KBM-7 (cell line): Measurements from ENCODE around the gene GRN.
"Not testable (repeated sequence)": the region's sequence is repeated elsewhere in the genome, so short reads cannot be mapped to it uniquely, and the experiment has no call there.

ENCODE experiments used
- DNase-seq: peaks from one replicate; pipeline ENCODE4 v3.0.0-alpha.2; 2015
- in situ Hi-C: fragments of 300-500 bp; cut with MboI; formaldehyde crosslinking; loops from 2 replicates; pipeline ENCODE4 v1.14.3; 2020; ENCODE audit warnings: low sequenced_read_pairs, low pct_unique_long_range_greater_than_20kb, mixed read lengths

GRN gene

DNA sequence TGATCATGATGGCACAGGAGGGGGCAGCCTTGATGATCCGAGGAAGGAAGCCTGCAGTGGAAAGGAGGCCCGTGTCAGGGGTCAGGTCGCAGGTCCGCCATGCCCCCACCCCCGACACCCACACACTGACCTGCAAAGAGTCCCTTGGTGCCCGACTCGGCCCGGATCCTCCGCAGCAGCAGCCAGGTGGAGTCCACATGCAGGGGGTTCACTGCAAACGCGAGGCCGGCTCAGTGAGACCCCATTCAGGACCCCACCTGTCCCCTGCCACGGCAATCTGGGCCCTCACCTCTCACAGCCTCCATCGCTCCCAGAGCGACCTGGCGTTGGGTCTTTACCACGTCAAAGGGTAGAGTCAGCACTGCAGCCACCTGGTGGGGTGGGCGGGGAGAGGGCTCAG is 25.0 kb upstream of the GRN start:
- in situ Hi-C loops, result loop anchor here (10.0 kb wide), 1 partner anchor 105 kb away; the partner anchor contains the start of gene UBTF

GRCh38 chr17:44321246-44322120 is 23.6 kb upstream of the GRN start:
- in situ Hi-C loops, result loop anchor here (10.0 kb wide), 1 partner anchor 107 kb away; the partner anchor contains the start of gene UBTF

More for the DNA sequence above, 25.0 kb upstream of the GRN start:
- no peak for DNase-seq

GRCh38 chr17:44322236-44322895 is 22.7 kb upstream of the GRN start:
- DNase-seq, result no peak
- in situ Hi-C loops, result loop anchor here (10.0 kb wide), 1 partner anchor 108 kb away; the partner anchor contains the start of gene UBTF

More at GRCh38 chr17:44321246-44322120, 23.6 kb upstream of the GRN start:
- no peak for DNase-seq

DNA sequence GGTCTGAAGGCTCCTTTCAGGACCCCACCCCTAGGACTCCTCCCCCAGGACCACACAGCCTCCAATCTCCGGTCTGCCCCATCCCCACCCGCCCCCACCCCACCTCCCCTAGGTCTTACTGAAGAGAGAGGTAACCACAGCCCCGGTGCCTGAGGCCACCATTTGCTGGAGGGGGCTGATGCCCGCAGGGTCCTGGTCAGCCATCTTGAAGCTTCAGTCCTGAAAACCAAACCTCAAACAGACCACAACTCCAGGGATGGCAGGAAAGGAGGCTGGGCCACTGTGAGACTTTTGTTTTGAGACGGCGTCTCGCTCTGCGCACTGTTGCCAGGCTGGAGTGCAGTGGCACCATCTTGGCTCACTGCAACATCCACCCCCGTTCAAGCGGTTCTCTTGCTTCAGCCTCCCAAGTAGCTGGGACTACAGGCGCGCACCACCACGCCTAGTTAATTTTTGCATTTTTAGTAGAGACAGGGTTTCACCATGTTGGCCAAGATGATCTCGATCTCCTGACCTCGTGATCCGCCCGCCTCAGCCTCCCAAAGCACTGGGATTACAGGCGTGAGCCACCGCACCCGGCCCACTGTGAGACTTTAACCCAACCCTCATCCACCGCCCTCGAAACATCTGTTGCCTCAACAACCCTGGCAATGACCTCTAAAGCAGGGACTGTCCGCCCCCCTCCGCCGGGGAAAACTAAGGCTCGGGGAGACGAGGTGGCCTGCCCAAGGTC is 21.6 kb upstream of the GRN start:
- DNase-seq, result no peak
- in situ Hi-C loops, result loop anchor here (10.0 kb wide), 1 partner anchor 109 kb away; the partner anchor contains the start of gene UBTF

DNA sequence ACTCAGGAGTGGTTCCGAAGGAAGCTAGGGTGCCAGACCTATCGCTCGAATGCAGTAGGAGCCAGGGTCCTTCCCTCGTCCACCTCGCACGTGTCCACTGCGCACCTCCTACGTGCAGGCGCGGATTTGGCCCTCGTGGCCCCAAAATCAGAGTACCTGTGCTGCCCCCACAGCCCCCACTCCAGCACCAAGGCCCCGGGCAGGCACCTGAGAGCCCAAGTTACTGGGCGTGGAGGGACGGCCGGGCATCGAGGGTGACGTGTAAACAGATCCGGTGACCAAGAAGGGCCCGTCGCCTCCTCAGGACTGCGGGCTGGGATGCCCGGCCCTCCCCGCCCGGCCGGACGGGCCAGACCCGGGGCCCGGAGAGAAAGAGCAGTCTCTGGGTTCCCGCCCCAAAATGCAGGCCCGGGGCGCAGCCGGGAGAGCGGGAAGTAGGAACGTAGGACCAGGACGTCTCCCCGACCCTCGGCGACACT is 21.0 kb upstream of the GRN start:
- in situ Hi-C loops, result loop anchor here (10.0 kb wide), 1 partner anchor 109 kb away; the partner anchor contains the start of gene UBTF
- no peak for DNase-seq

- in situ Hi-C loops, result loop anchor here (10.0 kb wide), 1 partner anchor 110 kb away; the partner anchor contains the start of gene UBTF
Observed at GRCh38 chr17:44324571-44325275, 20.4 kb upstream of the GRN start, which contains the start of gene SLC25A39. Gene SLC25A39, minus strand, starts transcription at chr17:44324823. Its CDS starts 1,261 bp downstream, at chr17:44323562.

DNA sequence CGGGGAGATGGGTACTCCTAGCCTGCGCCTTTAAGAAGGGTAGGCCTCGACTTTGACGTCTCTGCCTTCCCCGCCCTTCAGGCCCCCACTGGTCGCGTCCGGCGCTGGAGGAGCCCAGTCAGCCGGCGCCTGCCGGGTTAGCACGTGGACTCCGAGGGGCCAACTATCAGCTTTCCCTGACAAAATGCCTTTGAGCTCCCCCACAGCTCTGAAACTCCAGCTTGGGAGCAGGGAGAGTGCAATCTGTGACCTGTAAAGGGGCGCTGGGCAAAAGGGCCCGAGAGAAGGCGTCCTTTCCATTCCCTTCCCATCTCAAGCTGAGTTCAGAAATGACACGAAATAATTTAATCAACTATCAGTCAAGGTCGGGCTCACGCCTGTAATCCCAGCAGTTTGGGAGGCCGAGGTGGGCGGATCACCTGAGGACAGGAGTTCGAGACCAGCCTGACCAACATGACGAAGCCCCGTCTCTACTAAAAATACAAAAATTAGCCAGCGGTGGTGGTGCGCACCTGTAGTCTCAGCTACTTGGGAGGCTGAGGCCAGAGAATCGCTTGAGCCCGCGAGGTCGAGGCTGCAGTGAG is 18.1 kb upstream of the GRN start:
- peak; percentile 95 for DNase-seq
- in situ Hi-C loops, result loop anchor here (10.0 kb wide), 1 partner anchor 112 kb away; the partner anchor contains the start of gene UBTF

More at GRCh38 chr17:44324571-44325275, 20.4 kb upstream of the GRN start, which contains the start of gene SLC25A39:
- DNase-seq, result peak; percentile 95

GRCh38 chr17:44327715-44328449 is 17.2 kb upstream of the GRN start:
- no peak for DNase-seq
- in situ Hi-C loops, result loop anchor here (10.0 kb wide), 1 partner anchor 113 kb away; the partner anchor contains the start of gene UBTF

- not testable (repeated sequence) for DNase-seq
- in situ Hi-C loops, result loop anchor here (10.0 kb wide), 1 partner anchor 115 kb away; the partner anchor contains the start of gene UBTF
Observed at GRCh38 chr17:44329516-44329915, 15.6 kb upstream of the GRN start.

DNA sequence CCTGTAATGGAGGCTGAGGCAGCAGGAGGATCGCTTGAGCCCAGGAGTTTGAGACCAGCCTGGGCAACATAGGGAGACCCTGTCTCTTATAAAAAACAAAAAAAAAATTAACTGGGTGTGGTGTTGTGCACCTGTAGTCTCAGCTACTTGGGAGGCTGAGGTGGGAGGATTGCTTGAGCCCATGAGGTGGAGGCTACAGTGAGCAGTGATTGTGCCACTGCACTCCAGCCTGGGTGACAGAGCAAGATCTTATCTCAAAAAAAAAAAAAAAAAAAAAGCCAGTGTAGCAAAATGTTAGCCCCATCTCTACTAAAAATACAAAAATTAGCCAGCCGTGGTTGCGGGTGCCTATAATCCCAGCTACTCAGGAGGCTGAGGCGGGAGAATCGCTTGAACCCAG is 14.8 kb upstream of the GRN start:
- in situ Hi-C loops, DNase-seq: not testable (repeated sequence)

- DNase-seq, result peak; percentile 83
- in situ Hi-C loops, result no loop called here
Observed at GRCh38 chr17:44331249-44331760, 13.8 kb upstream of the GRN start.

DNA sequence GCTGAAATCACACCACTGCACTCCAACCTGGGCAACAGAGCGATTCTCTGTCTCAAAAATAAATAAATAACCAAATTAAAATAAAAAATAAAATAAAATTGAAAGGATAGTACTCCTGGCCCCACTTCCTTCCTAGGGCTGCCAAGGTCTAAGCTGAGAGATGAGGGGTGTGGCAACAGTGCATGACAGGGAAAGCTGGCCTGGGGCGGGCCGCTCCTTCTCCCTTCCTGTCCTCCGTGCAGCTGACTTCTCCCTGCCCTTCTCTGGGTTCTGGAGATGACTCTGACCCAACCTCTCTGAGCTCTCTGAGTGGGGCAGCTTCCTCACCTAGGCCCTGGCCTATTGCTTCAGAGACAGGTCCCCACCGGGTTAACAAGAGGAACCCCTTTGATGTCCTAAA is 11.7 kb upstream of the GRN start:
- no peak for DNase-seq
- in situ Hi-C loops, result no loop called here

GRCh38 chr17:44334315-44334714 is 10.8 kb upstream of the GRN start:
- in situ Hi-C loops, result no loop called here
- DNase-seq, result no peak

GRCh38 chr17:44334727-44335126 is 10.4 kb upstream of the GRN start:
- in situ Hi-C loops, result no loop called here
- DNase-seq, result no peak

DNA sequence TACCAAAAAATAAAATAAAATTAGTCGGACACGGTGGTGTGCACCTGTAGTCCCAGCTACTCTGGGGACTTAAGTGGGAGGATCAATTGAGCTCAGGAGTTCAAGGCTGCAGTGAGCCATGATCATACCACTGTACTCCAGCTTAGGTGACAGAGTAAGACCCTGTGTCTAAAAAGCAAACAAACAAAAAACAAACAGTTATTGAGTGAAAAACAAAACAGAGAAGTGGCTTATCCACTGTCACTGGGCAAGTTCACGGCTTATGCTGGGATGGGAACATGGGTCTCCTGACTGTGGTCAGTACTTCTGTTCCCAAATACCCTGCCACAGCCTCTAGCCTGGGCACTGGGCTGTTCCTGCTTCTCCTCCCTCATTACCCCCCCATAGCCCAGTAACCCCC is 9.5 kb upstream of the GRN start:
- DNase-seq, result no peak
- in situ Hi-C loops, result no loop called here

- in situ Hi-C loops, result no loop called here
- DNase-seq, result no peak
Observed at GRCh38 chr17:44335968-44336367, 9.1 kb upstream of the GRN start.

DNA sequence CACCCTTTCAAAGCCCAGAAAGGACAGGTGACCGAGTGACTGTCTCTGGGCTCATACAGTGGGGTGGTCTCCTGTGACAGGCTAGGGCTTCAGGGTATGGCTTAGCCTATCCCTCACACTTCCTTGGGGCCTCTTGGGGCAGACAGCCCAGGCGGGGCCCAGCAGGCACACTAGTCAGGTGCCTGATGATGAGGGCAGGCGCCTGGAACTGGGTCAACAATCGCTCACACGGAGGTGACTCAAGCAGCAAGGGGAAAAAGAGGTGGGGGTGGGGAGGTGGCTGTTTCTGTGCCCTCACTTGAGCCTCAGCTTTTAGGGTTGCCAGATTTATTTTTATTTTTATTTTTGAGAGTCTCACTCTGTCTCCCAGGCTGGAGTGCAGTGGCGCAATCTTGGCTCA is 6.4 kb upstream of the GRN start:
- in situ Hi-C loops, result no loop called here
- DNase-seq, result no peak
